Thymus (tissue), 11 donors: ENCODE measurements around the gene TBC1D9. TPM values are rescaled to one million over a fixed set of nuclear protein-coding genes. Genes with fewer than 3 reads are reported as not detected.

Experiments used
- DNase-seq, 9 donors: peaks; one replicate each; pipeline ENCODE4 v3.0.0-alpha.2; 2013; ENCODE audit warnings: low spot score in 9 of 9, low read depth in 6 of 9, missing footprints in 1 of 9
- H3K27ac ChIP-seq, 2 donors: one replicate each; pipeline ENCODE4 v1.5.1; 2013; ENCODE audit warnings: control low read depth in 1 of 2, low read depth in 1 of 2, low read length in 1 of 2, mild to moderate bottlenecking in 1 of 2, moderate library complexity in 1 of 2
- H3K27me3 ChIP-seq, 2 donors: one replicate each; pipeline ENCODE4 v1.5.1; 2013; ENCODE audit warnings: low read length in 1 of 2; ENCODE audit not compliant: control insufficient read depth in 2 of 2, insufficient read depth in 1 of 2
- H3K36me3 ChIP-seq, 2 donors: one replicate each; pipeline ENCODE4 v1.5.1; 2013; ENCODE audit warnings: low read length in 1 of 2, mild to moderate bottlenecking in 1 of 2, moderate library complexity in 1 of 2; ENCODE audit not compliant: control insufficient read depth in 2 of 2, insufficient read depth in 2 of 2
- H3K4me1 ChIP-seq, 2 donors: one replicate each; pipeline ENCODE4 v1.5.1; 2013; ENCODE audit warnings: low read length in 2 of 2; ENCODE audit not compliant: control insufficient read depth in 2 of 2, insufficient read depth in 2 of 2
- H3K4me3 ChIP-seq, 2 donors: one replicate each; pipeline ENCODE4 v1.5.1; 2013; ENCODE audit warnings: low read length in 2 of 2, control low read depth in 1 of 2, mild to moderate bottlenecking in 1 of 2
- H3K9me3 ChIP-seq, 2 donors: one replicate each; pipeline ENCODE4 v1.5.1; 2013; ENCODE audit warnings: low read length in 1 of 2, mild to moderate bottlenecking in 1 of 2; ENCODE audit not compliant: control insufficient read depth in 2 of 2, insufficient read depth in 1 of 2
- WGBS: extraction: QIAGEN DNeasy Blood & Tissue Kit; methylation state at CpG from one replicate; pipeline ENCODE4 v1.1.7; 2013; 5-methylcytosine and 5-hydroxymethylcytosine counted together
- polyA plus RNA-seq: library from polyadenylated mRNA; stranded (reverse); fragments of 200-250 nt; gene quantifications from one replicate; pipeline ENCODE4 v1.2.3, GENCODE V29; 2013
- total RNA-seq: library from RNA; stranded (reverse); fragments of 120-200 nt; gene quantifications from one replicate; pipeline ENCODE4 v1.2.4, GENCODE V29; 2013
- donor health status: healthy.

TBC1D9 gene
- total and polyA plus RNA-seq, 2 donors, result 4.7 to 10.7 TPM

GRCh38 chr4:140675599-140676231 lies 80.5 kb downstream of the TBC1D9 start:
- no peak for DNase-seq
- Histone ChIP-seq H3K36me3 (no peaks in the 10 kb centered on the region), H3K27me3 (no peaks in the 10 kb centered on the region), H3K4me3 (no peak overlapping the region), H3K9me3 (no peaks in the 10 kb centered on the region), H3K4me1 (no peaks in the 10 kb centered on the region), H3K27ac (no peak overlapping the region)
- 93% methylated on average over 4 of the region's 4 CpGs for WGBS

- no peak for DNase-seq
- no peak overlapping the region for H3K27ac ChIP-seq
- H3K36me3 ChIP-seq, result no peaks in the 10 kb centered on the region
- H3K4me1 ChIP-seq, result no peaks in the 10 kb centered on the region
- no peaks in the 10 kb centered on the region for H3K9me3 ChIP-seq
- no peak overlapping the region for H3K4me3 ChIP-seq
- no peaks in the 10 kb centered on the region for H3K27me3 ChIP-seq
- WGBS, result 95% methylated on average over 3 of the region's 3 CpGs
These were observed 82.5 kb downstream of the TBC1D9 start for GRCh38 chr4:140673729-140674128.

- Histone ChIP-seq H3K27me3 (no peaks in the 10 kb centered on the region), H3K4me1 (no peaks in the 10 kb centered on the region), H3K27ac (no peak overlapping the region), H3K36me3 (no peaks in the 10 kb centered on the region), H3K4me3 (no peak overlapping the region), H3K9me3 (no peaks in the 10 kb centered on the region)
- DNase-seq, result no peak
- 97% methylated on average over 4 of the region's 4 CpGs for WGBS
These were observed 83.8 kb downstream of the TBC1D9 start for GRCh38 chr4:140672416-140672815.

GRCh38 chr4:140668111-140668510 lies 88.1 kb downstream of the TBC1D9 start:
- H3K4me1 ChIP-seq, result no peaks in the 10 kb centered on the region
- H3K9me3 ChIP-seq, result no peaks in the 10 kb centered on the region
- no peak overlapping the region for H3K4me3 ChIP-seq
- DNase-seq, result no peak
- no peaks in the 10 kb centered on the region for H3K27me3 ChIP-seq
- WGBS, result 95% methylated on average over 1 of the region's 1 CpG
- H3K27ac ChIP-seq, result no peak overlapping the region
- no peaks in the 10 kb centered on the region for H3K36me3 ChIP-seq

GRCh38 chr4:140666889-140667614 lies 89.1 kb downstream of the TBC1D9 start:
- H3K27ac ChIP-seq, result no peak overlapping the region

GRCh38 chr4:140662082-140662869 lies 93.9 kb downstream of the TBC1D9 start:
- Histone ChIP-seq H3K4me3 (no peak overlapping the region), H3K9me3 (no peaks in the 10 kb centered on the region), H3K36me3 (no peaks in the 10 kb centered on the region), H3K4me1 (no peaks in the 10 kb centered on the region), H3K27ac (no peak overlapping the region), H3K27me3 (no peaks in the 10 kb centered on the region)
- WGBS, result 72% methylated on average over 3 of the region's 3 CpGs
- no peak for DNase-seq

More at GRCh38 chr4:140666889-140667614, 89.1 kb downstream of the TBC1D9 start:
- Histone ChIP-seq H3K4me1 (no peaks in the 10 kb centered on the region), H3K9me3 (no peaks in the 10 kb centered on the region), H3K4me3 (no peak overlapping the region), H3K27me3 (no peaks in the 10 kb centered on the region), H3K36me3 (no peaks in the 10 kb centered on the region)
- WGBS, result 88% methylated on average over 11 of the region's 11 CpGs
- DNase-seq, result no peak

GRCh38 chr4:140661550-140661949 lies 94.6 kb downstream of the TBC1D9 start:
- Histone ChIP-seq H3K4me1 (no peaks in the 10 kb centered on the region), H3K27me3 (no peaks in the 10 kb centered on the region), H3K27ac (no peak overlapping the region), H3K4me3 (no peak overlapping the region), H3K36me3 (no peaks in the 10 kb centered on the region), H3K9me3 (no peaks in the 10 kb centered on the region)
- no peak for DNase-seq
- whole genome bisulfite sequencing, result 84% methylated on average over 1 of the region's 1 CpG

GRCh38 chr4:140659943-140660700 lies 96.1 kb downstream of the TBC1D9 start:
- no peaks in the 10 kb centered on the region for H3K9me3 ChIP-seq
- no peak for DNase-seq
- H3K27ac ChIP-seq, result no peak overlapping the region
- 98% methylated on average over 6 of the region's 6 CpGs for WGBS
- H3K4me3 ChIP-seq, result no peak overlapping the region
- peaks cover 0 to 2% of the 10 kb centered on the region in 2 donors for H3K4me1 ChIP-seq
- no peaks in the 10 kb centered on the region for H3K36me3 ChIP-seq
- no peaks in the 10 kb centered on the region for H3K27me3 ChIP-seq
